Inflammatory macrophage treated with lipopolysaccharide for 1 hour (primary cell): ENCODE results near the gene LRRC73.

Experiments used
- DNase-seq, 2 donors: peaks; one replicate each; pipeline ENCODE4 v3.0.0-alpha.2; 2020 to 2022

The LRRC73 gene

GRCh38 chr6:43491750-43492661 is 18.1 kb downstream of the LRRC73 start:
- no peak for DNase-seq

GRCh38 chr6:43490523-43490939 is 19.6 kb downstream of the LRRC73 start:
- DNase-seq = no peak

- DNase-seq = no peak
Measured at GRCh38 chr6:43489277-43490072, 20.7 kb downstream of the LRRC73 start.

- no peak for DNase-seq
Measured at GRCh38 chr6:43488667-43489276, 21.4 kb downstream of the LRRC73 start.

- no peak for DNase-seq
Measured at GRCh38 chr6:43481591-43482236, 28.4 kb downstream of the LRRC73 start.

GRCh38 chr6:43481075-43481474 is 29.1 kb downstream of the LRRC73 start:
- DNase-seq = no peak

- no peak for DNase-seq
Measured at GRCh38 chr6:43478008-43478372, 32.2 kb downstream of the LRRC73 start.

GRCh38 chr6:43477235-43478007 is 32.7 kb downstream of the LRRC73 start, which contains the start of gene TJAP1:
TJAP1 (plus strand) TSS chr6:43477570; CDS start chr6:43499002, 21,432 bp downstream.
- peak; percentile 85 to 95 for DNase-seq

- DNase-seq = no peak
Measured at GRCh38 chr6:43476746-43477145, 33.4 kb downstream of the LRRC73 start.

GRCh38 chr6:43475516-43475915 is 34.6 kb downstream of the LRRC73 start:
- no peak for DNase-seq

- no peak for DNase-seq
Measured at GRCh38 chr6:43472515-43472914, 37.6 kb downstream of the LRRC73 start.

- DNase-seq = no peak
Measured at GRCh38 chr6:43471399-43471798, 38.7 kb downstream of the LRRC73 start.

- DNase-seq = no peak
Measured at GRCh38 chr6:43469947-43470346, 40.2 kb downstream of the LRRC73 start.

GRCh38 chr6:43468748-43469681 is 41.1 kb downstream of the LRRC73 start:
- DNase-seq = no peak

- DNase-seq = no peak
Measured at GRCh38 chr6:43468240-43468639, 41.9 kb downstream of the LRRC73 start.

- no peak for DNase-seq
Measured at GRCh38 chr6:43467752-43468151, 42.4 kb downstream of the LRRC73 start.

- DNase-seq = peak in 1 of 2 donors; percentile 8
Measured at GRCh38 chr6:43467265-43467664, 42.9 kb downstream of the LRRC73 start.

- DNase-seq = peak; percentile 38 to 76
Measured at GRCh38 chr6:43465948-43466347, 44.2 kb downstream of the LRRC73 start.

GRCh38 chr6:43464337-43464736 is 45.8 kb downstream of the LRRC73 start:
- DNase-seq = no peak

- no peak for DNase-seq
Measured at GRCh38 chr6:43461936-43462335, 48.2 kb downstream of the LRRC73 start.

GRCh38 chr6:43460032-43460431 is 50.1 kb downstream of the LRRC73 start:
- DNase-seq = no peak
